Kidney (tissue), 2 donors: ENCODE data around the gene PPM1G. TPM values are rescaled to one million over a fixed set of nuclear protein-coding genes. Genes with fewer than 3 reads are reported as not detected.

Source experiments
- polyA plus RNA-seq: library from polyadenylated mRNA; stranded (reverse); fragments of 350-450 nt; fragmentation: Illumina TruSeq; extraction: RNeasy Lipid Tissue Mini Kit (QIAGEN cat#74804); gene quantifications from one replicate; pipeline ENCODE4 v1.2.3, GENCODE V29; 2014; ENCODE audit warnings: low read depth, low replicate concordance; ENCODE audit not compliant: insufficient read depth
- total RNA-seq: library from RNA; stranded (reverse); fragmentation: NEBNext Ultra II Directional; extraction: Animal tissue kit (Norgen Biotek cat#: 25700); gene quantifications from one replicate; pipeline ENCODE4 v1.2.1, GENCODE V29; 2021
- donor health status: DM: yes; HTN: yes; CAD: no.

The PPM1G gene
- total and polyA plus RNA-seq, 2 donors from 2014 or later = 50.7 to 60.7 TPM

Other genes with a start within 250 kb of the PPM1G start
- 119 TPM for gene ATRAID, start 197.6 kb downstream of the PPM1G start, total RNA-seq
- 279 TPM for gene ATRAID, start 197.6 kb downstream of the PPM1G start, polyA plus RNA-seq
- gene SLC5A6, start 197.3 kb downstream of the PPM1G start, total RNA-seq = 27.8 TPM
- gene SLC5A6, start 197.3 kb downstream of the PPM1G start, polyA plus RNA-seq = 10.8 TPM
- gene CAD, start 192.2 kb downstream of the PPM1G start, total RNA-seq = 43.4 TPM
- 8.8 TPM for gene CAD, start 192.2 kb downstream of the PPM1G start, polyA plus RNA-seq
- gene SLC30A3, start 146.5 kb downstream of the PPM1G start, total RNA-seq = 0.31 TPM
- gene SLC30A3, start 146.5 kb downstream of the PPM1G start, polyA plus RNA-seq = not detected
- not detected for gene DNAJC5G, start 134.2 kb downstream of the PPM1G start, total RNA-seq
- not detected for gene DNAJC5G, start 134.2 kb downstream of the PPM1G start, polyA plus RNA-seq
- 0.31 TPM for gene TRIM54, start 127.2 kb downstream of the PPM1G start, total RNA-seq
- 2.1 TPM for gene TRIM54, start 127.2 kb downstream of the PPM1G start, polyA plus RNA-seq
- 1.4 TPM for gene UCN, start 101.1 kb downstream of the PPM1G start, total RNA-seq
- 1.3 TPM for gene UCN, start 101.1 kb downstream of the PPM1G start, polyA plus RNA-seq
- 66.2 TPM for gene MPV17, start 86.5 kb downstream of the PPM1G start, total RNA-seq
- 120 TPM for gene MPV17, start 86.5 kb downstream of the PPM1G start, polyA plus RNA-seq
- 59.3 TPM for gene GTF3C2, start 52.8 kb downstream of the PPM1G start, total RNA-seq
- gene GTF3C2, start 52.8 kb downstream of the PPM1G start, polyA plus RNA-seq = 38.3 TPM
- 35.8 TPM for gene EIF2B4, start 39.3 kb downstream of the PPM1G start, total RNA-seq
- 49.6 TPM for gene EIF2B4, start 39.3 kb downstream of the PPM1G start, polyA plus RNA-seq
- 98.7 TPM for gene SNX17, start 39.0 kb downstream of the PPM1G start, total RNA-seq
- 115 TPM for gene SNX17, start 39.0 kb downstream of the PPM1G start, polyA plus RNA-seq
- gene ZNF513, start 28.9 kb downstream of the PPM1G start, total RNA-seq = 23.6 TPM
- gene ZNF513, start 28.9 kb downstream of the PPM1G start, polyA plus RNA-seq = 18.8 TPM
- 69.5 TPM for gene NRBP1, start 19.0 kb upstream of the PPM1G start, total RNA-seq
- gene NRBP1, start 19.0 kb upstream of the PPM1G start, polyA plus RNA-seq = 56.5 TPM
- gene KRTCAP3, start 32.8 kb upstream of the PPM1G start, total RNA-seq = 32.1 TPM
- gene KRTCAP3, start 32.8 kb upstream of the PPM1G start, polyA plus RNA-seq = 17.2 TPM
- gene IFT172, start 80.2 kb upstream of the PPM1G start, total RNA-seq = 40.3 TPM
- 25.9 TPM for gene IFT172, start 80.2 kb upstream of the PPM1G start, polyA plus RNA-seq
- 18.0 TPM for gene FNDC4, start 85.6 kb upstream of the PPM1G start, total RNA-seq
- 8.5 TPM for gene FNDC4, start 85.6 kb upstream of the PPM1G start, polyA plus RNA-seq
- 2.2 TPM for gene GCKR, start 87.2 kb upstream of the PPM1G start, total RNA-seq
- not detected for gene GCKR, start 87.2 kb upstream of the PPM1G start, polyA plus RNA-seq
- 40.6 TPM for gene ZNF512, start 173.5 kb upstream of the PPM1G start, total RNA-seq
- gene ZNF512, start 173.5 kb upstream of the PPM1G start, polyA plus RNA-seq = 15.1 TPM
- 5.6 TPM for gene CCDC121, start 219.4 kb upstream of the PPM1G start, total RNA-seq
- 4.2 TPM for gene CCDC121, start 219.4 kb upstream of the PPM1G start, polyA plus RNA-seq
- gene GPN1, start 219.5 kb upstream of the PPM1G start, total RNA-seq = 28.1 TPM
- gene GPN1, start 219.5 kb upstream of the PPM1G start, polyA plus RNA-seq = 31.6 TPM